ENCODE data around the gene ZFAND3.

ZFAND3 gene

DNA sequence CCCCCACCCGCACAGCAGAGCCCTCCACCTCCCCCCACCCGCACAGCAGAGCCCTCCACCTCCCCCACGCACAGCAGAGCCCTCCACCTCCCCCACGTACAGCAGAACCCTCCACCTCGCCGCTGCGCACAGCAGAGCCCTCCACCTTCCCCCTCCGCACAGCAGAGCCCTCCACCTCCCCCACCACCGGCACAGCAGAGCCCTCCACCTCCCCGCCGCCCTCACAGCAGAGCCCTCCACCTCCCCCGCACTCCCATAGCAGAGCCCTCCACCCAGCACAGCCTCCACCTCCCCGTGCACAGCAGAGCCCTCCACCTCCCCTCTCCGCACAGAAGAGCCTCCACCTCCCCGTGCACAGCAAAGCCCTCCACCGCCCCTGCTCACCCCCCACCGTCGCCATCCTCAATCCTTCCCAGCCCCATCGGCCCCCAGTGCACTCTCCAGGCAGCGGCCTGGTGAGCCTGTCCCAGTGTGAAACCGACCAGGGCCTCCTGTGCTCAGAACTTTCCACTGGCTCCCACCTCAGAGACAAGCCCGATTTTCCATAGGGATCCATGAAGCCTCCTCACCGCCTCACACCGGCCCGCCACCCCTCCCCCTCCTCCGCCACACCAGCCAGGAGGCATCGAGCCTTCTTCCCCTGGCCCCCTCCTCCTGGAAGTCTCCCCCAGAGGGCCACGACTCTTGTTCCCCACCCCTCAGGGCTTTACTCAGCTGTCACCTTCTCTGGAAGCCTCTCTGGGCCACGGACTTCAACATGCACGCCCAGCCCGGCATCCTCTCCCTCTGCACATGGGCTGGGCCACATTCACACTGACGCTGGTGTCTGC is 347.1 kb downstream of the ZFAND3 start:
- peaks cover 10% of the 10 kb centered on the region for H3K4me1 ChIP-seq (ENCODE audit: insufficient read depth, insufficient read length)
- no peak for DNase-seq (ENCODE audit: low read depth, low spot score)
- H3K9me3 ChIP-seq (ENCODE audit: insufficient read depth, low read length), result no peaks in the 10 kb centered on the region
- H3K9ac ChIP-seq (ENCODE audit: insufficient read length, low read depth), result no peak overlapping the region
- H3K36me3 ChIP-seq (ENCODE audit: insufficient read depth, insufficient read length, low read length), result no peaks in the 10 kb centered on the region
- no peak overlapping the region for H3K4me3 ChIP-seq (ENCODE audit: insufficient read length, low read depth)
- H3K27me3 ChIP-seq (ENCODE audit: insufficient read depth, insufficient read length), result no peaks in the 10 kb centered on the region
- TF ChIP-seq ZNF274 (IDR thresholded peaks at IDR 0.05; ENCODE audit: low read depth, low read length) (no peak), SUZ12 (IDR thresholded peaks at IDR 0.05; ENCODE audit: extremely low read depth, insufficient read depth, insufficient read length) (no peak), YY1 (IDR thresholded peaks at IDR 0.05; ENCODE audit: insufficient read depth, insufficient read length) (no peak)

DNA sequence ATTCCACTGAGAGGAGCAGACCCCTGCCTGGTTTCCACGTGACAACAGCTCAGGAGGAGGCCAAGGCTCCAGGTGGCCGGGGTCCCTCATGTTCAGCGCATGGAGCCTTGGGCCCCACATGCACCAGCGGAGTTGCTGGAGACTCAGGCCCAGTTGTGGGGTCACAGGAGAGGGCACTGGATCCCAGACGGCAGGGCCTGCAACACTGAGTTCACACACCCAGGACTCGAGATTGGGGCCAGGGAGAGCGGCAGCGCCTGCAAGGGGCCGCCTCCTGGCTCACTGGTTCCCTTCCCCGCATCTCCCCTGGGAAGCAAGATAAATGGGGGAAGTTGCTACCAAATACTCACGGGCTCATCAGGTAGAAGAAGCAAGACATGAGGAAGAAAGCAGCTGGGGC is 348.1 kb downstream of the ZFAND3 start:
- H3K4me1 ChIP-seq (ENCODE audit: insufficient read depth, insufficient read length), result peaks cover 15% of the 10 kb centered on the region
- H3K27me3 ChIP-seq (ENCODE audit: insufficient read depth, insufficient read length), result no peaks in the 10 kb centered on the region

DNA sequence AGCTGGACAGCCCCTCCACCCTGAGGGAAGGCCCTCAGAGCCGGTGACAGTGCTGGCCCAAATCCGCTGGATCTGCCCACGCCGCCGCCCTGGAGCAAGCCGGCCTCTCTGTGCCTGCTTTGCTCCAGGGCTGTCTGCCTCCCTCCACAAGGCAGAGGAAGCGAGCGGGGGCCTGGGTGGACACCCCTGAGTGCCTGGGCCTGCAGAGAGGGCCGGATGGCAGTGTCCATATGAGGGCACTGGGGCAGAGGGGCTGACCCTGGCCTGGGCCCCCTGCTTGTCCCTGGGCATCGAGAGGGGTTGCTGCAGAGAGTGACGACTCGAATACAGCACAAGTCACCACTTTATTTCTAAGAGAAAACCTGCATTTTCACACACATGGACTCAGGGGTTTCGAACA is 348.6 kb downstream of the ZFAND3 start:
- no peak for DNase-seq (ENCODE audit: low read depth, low spot score)
- Histone ChIP-seq H3K36me3 (ENCODE audit: insufficient read depth, insufficient read length, low read length) (no peaks in the 10 kb centered on the region), H3K9ac (ENCODE audit: insufficient read length, low read depth) (peak overlapping the region; percentile 32), H3K9me3 (ENCODE audit: insufficient read depth, low read length) (no peaks in the 10 kb centered on the region), H3K4me1 (ENCODE audit: insufficient read depth, insufficient read length) (peaks cover 14% of the 10 kb centered on the region), H3K4me3 (ENCODE audit: insufficient read length, low read depth) (no peak overlapping the region), H3K27me3 (ENCODE audit: insufficient read depth, insufficient read length) (no peaks in the 10 kb centered on the region)
- TF ChIP-seq YY1 (IDR thresholded peaks at IDR 0.05; ENCODE audit: insufficient read depth, insufficient read length), result no peak
- no peak for TF ChIP-seq ZNF274 (IDR thresholded peaks at IDR 0.05; ENCODE audit: low read depth, low read length)
- no peak for TF ChIP-seq SUZ12 (IDR thresholded peaks at IDR 0.05; ENCODE audit: extremely low read depth, insufficient read depth, insufficient read length)

More for the DNA sequence above, 348.1 kb downstream of the ZFAND3 start:
- Histone ChIP-seq H3K36me3 (ENCODE audit: insufficient read depth, insufficient read length, low read length) (no peaks in the 10 kb centered on the region), H3K9me3 (ENCODE audit: insufficient read depth, low read length) (no peaks in the 10 kb centered on the region), H3K4me3 (ENCODE audit: insufficient read length, low read depth) (no peak overlapping the region), H3K9ac (ENCODE audit: insufficient read length, low read depth) (no peak overlapping the region)
- no peak for DNase-seq (ENCODE audit: low read depth, low spot score)
- TF ChIP-seq ZNF274 (IDR thresholded peaks at IDR 0.05; ENCODE audit: low read depth, low read length) (no peak), SUZ12 (IDR thresholded peaks at IDR 0.05; ENCODE audit: extremely low read depth, insufficient read depth, insufficient read length) (no peak), YY1 (IDR thresholded peaks at IDR 0.05; ENCODE audit: insufficient read depth, insufficient read length) (no peak)

DNA sequence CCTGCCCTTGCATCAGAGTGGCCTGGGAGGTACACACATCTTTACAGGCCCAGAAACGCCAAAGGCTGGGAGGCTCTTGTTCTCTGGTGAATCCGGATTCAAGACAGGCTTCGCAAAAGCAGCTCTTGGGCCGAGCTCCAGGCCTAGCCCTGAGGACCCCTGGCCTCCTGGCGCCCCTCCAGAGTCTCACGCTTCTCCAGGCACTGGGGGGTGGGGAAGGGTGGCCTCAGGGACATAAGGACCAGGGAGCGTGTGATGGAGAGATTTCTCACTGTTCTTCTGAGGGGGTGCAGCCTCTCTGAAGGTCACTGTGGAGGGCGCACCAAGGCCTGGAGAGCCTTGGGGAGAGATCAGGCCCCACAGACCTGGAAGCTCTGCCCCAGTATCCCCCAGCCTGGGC is 349.2 kb downstream of the ZFAND3 start:
- no peaks in the 10 kb centered on the region for H3K36me3 ChIP-seq (ENCODE audit: insufficient read depth, insufficient read length, low read length)
- no peak for TF ChIP-seq YY1 (IDR thresholded peaks at IDR 0.05; ENCODE audit: insufficient read depth, insufficient read length)
- no peak for DNase-seq (ENCODE audit: low read depth, low spot score)
- peaks cover 14% of the 10 kb centered on the region for H3K4me1 ChIP-seq (ENCODE audit: insufficient read depth, insufficient read length)
- no peaks in the 10 kb centered on the region for H3K9me3 ChIP-seq (ENCODE audit: insufficient read depth, low read length)
- H3K27me3 ChIP-seq (ENCODE audit: insufficient read depth, insufficient read length), result no peaks in the 10 kb centered on the region
- no peak overlapping the region for H3K4me3 ChIP-seq (ENCODE audit: insufficient read length, low read depth)
- H3K9ac ChIP-seq (ENCODE audit: insufficient read length, low read depth), result peak overlapping the region; percentile 32

DNA sequence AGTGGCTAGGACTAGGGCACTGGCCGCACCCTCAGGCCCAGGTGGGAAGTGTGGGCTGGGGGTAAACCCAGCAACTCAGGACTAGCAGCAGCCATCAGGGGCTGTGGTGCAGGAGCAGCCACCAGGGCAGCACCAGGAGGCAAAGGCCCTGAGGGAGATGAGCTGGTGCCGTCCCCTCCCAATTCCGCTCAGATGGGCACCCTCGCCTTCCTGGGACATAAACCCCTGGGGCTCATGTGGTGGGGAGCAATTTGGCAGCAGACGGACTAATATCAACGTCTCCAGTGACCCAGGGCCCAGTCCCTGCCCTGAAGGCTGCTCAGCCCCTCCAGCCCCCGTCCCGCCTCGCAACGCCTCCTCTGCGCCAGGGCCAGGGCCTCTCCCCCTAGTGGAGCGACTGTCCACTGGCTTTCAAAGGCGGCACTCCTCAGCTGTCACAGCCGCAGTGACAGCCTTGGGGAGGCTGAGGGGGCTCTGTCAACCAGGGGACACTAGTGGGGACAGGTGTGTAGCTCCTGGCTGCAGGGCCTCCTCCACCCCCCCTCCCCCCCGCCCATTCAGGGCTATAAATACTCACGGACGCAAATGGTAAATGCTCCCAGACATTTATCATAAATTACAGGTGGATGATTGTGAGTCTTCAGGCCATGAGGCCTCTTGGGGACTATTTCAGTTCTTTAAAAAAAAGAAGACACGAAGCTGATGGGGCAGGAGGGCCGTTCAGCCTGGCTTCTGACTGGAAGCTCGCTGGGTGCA is 349.9 kb downstream of the ZFAND3 start:
- Histone ChIP-seq H3K4me3 (ENCODE audit: insufficient read length, low read depth) (no peak overlapping the region), H3K27me3 (ENCODE audit: insufficient read depth, insufficient read length) (no peaks in the 10 kb centered on the region), H3K9me3 (ENCODE audit: insufficient read depth, low read length) (no peaks in the 10 kb centered on the region), H3K36me3 (ENCODE audit: insufficient read depth, insufficient read length, low read length) (no peaks in the 10 kb centered on the region), H3K4me1 (ENCODE audit: insufficient read depth, insufficient read length) (peaks cover 14% of the 10 kb centered on the region), H3K9ac (ENCODE audit: insufficient read length, low read depth) (no peak overlapping the region)
- TF ChIP-seq SUZ12 (IDR thresholded peaks at IDR 0.05; ENCODE audit: extremely low read depth, insufficient read depth, insufficient read length) (no peak), ZNF274 (IDR thresholded peaks at IDR 0.05; ENCODE audit: low read depth, low read length) (no peak), YY1 (IDR thresholded peaks at IDR 0.05; ENCODE audit: insufficient read depth, insufficient read length) (no peak)
- DNase-seq (ENCODE audit: low read depth, low spot score), result no peak

DNA sequence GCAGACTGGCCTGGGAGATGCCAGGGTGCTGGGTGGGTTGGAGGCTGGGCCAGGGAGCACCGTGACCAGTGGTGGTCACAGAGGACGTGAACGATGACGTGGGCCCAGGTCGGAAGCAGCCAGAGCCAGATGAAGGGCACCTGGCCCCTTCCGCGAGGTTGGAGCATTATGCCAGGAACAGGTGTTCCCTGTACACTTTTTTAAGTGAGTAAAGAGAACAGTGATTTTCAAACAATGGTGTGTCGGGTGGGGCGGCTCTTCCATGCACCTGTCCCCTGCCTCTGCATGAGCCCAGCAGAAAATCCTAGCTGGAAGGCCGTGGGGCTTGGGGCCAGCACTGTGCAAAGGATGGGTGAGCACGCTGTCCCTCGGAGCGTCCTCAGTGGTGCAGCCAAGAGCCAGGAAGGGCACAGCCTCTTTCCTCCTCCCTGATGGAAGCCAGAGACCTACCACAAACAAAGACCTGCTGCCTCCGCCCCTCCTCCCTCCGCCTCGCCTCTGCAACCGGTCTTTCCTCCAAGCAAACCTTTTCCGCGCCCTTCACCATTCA is 350.5 kb downstream of the ZFAND3 start:
- Histone ChIP-seq H3K27me3 (ENCODE audit: insufficient read depth, insufficient read length) (no peaks in the 10 kb centered on the region), H3K4me3 (ENCODE audit: insufficient read length, low read depth) (no peak overlapping the region), H3K36me3 (ENCODE audit: insufficient read depth, insufficient read length, low read length) (no peaks in the 10 kb centered on the region), H3K9me3 (ENCODE audit: insufficient read depth, low read length) (no peaks in the 10 kb centered on the region), H3K4me1 (ENCODE audit: insufficient read depth, insufficient read length) (peaks cover 14% of the 10 kb centered on the region), H3K9ac (ENCODE audit: insufficient read length, low read depth) (no peak overlapping the region)
- TF ChIP-seq SUZ12 (IDR thresholded peaks at IDR 0.05; ENCODE audit: extremely low read depth, insufficient read depth, insufficient read length), result no peak
- no peak for TF ChIP-seq YY1 (IDR thresholded peaks at IDR 0.05; ENCODE audit: insufficient read depth, insufficient read length)
- TF ChIP-seq ZNF274 (IDR thresholded peaks at IDR 0.05; ENCODE audit: low read depth, low read length), result no peak
- DNase-seq (ENCODE audit: low read depth, low spot score), result no peak

Measured in NT2/D1 (cell line).